ENCODE data around the gene FAM20C. TPM values are rescaled to one million over a fixed set of nuclear protein-coding genes. Genes with fewer than 3 reads are reported as not detected.
A peak's percentile ranks its signal among the peaks of the same experiment; 100 is the strongest.

FAM20C gene
- total RNA-seq, 4 donors from 2014 or later, result 41.9 to 87.5 (median 73.6) TPM

- no peak overlapping the region for H3K4me3 ChIP-seq
- WGBS, 2 donors (ENCODE audit: low coverage in 1 of 2), result 80 to 92% methylated on average over 1 to 2 of the region's 22 CpGs
- no peaks in the 10 kb centered on the region for H3K4me1 ChIP-seq
- peak; percentile 37 for TF ChIP-seq POLR2AphosphoS5 (IDR thresholded peaks at IDR 0.05)
- no peak for TF ChIP-seq POLR2A (IDR thresholded peaks at IDR 0.05)
- H3K36me3 ChIP-seq, result peaks cover 0 to 10% of the 10 kb centered on the region in 2 donors
- no peak for ATAC-seq
- H3K9me3 ChIP-seq, result peaks cover 0 to 23% (median 0%) of the 10 kb centered on the region in 3 donors
- no peak overlapping the region for H3K27ac ChIP-seq
- peaks cover 14% of the 10 kb centered on the region for H3K27me3 ChIP-seq
Observed at GRCh38 chr7:265998-266850, 73.9 kb downstream of the FAM20C start.

GRCh38 chr7:266851-267840 is 74.8 kb downstream of the FAM20C start:
- peaks cover 0 to 17% (median 0%) of the 10 kb centered on the region in 3 donors for H3K9me3 ChIP-seq
- peaks cover 22% of the 10 kb centered on the region for H3K27me3 ChIP-seq
- 63 to 87% methylated on average over 2 to 6 of the region's 45 CpGs for WGBS, 2 donors (ENCODE audit: low coverage in 1 of 2)
- TF ChIP-seq CTCF (IDR thresholded peaks at IDR 0.05) (peak in 3 of 4 experiments; percentile 62 to 71 (median 65)), POLR2A (IDR thresholded peaks at IDR 0.05) (no peak)
- H3K36me3 ChIP-seq, result peaks cover 0 to under 1% of the 10 kb centered on the region in 2 donors
- no peaks in the 10 kb centered on the region for H3K4me1 ChIP-seq
- no peak overlapping the region for H3K4me3 ChIP-seq
- H3K27ac ChIP-seq, result no peak overlapping the region
- ATAC-seq, result no peak

GRCh38 chr7:268991-269390 is 76.6 kb downstream of the FAM20C start:
- H3K4me3 ChIP-seq, result no peak overlapping the region

GRCh38 chr7:269721-270120 is 77.3 kb downstream of the FAM20C start:
- Histone ChIP-seq H3K27me3 (peaks cover 32% of the 10 kb centered on the region), H3K4me1 (no peaks in the 10 kb centered on the region), H3K4me3 (no peak overlapping the region), H3K9me3 (peaks cover 0 to 20% (median 0%) of the 10 kb centered on the region in 3 donors), H3K36me3 (no peaks in the 10 kb centered on the region), H3K27ac (no peak overlapping the region)
- no peak for ATAC-seq
- WGBS, 2 donors (ENCODE audit: low coverage in 1 of 2), result 74 to 91% methylated on average over 4 to 9 of the region's 11 CpGs
- no peak for TF ChIP-seq EP300 (IDR thresholded peaks at IDR 0.05)
- TF ChIP-seq CTCF (IDR thresholded peaks at IDR 0.05), result no peak
- no peak for TF ChIP-seq POLR2A (IDR thresholded peaks at IDR 0.05)
- no peak for TF ChIP-seq POLR2AphosphoS5 (IDR thresholded peaks at IDR 0.05)

More at GRCh38 chr7:268991-269390, 76.6 kb downstream of the FAM20C start:
- no peak for TF ChIP-seq EP300 (IDR thresholded peaks at IDR 0.05)
- no peak for TF ChIP-seq CTCF (IDR thresholded peaks at IDR 0.05)
- no peak for TF ChIP-seq POLR2AphosphoS5 (IDR thresholded peaks at IDR 0.05)
- TF ChIP-seq POLR2A (IDR thresholded peaks at IDR 0.05), result no peak
- H3K36me3 ChIP-seq, result no peaks in the 10 kb centered on the region
- H3K27me3 ChIP-seq, result peaks cover 32% of the 10 kb centered on the region
- peaks cover 0 to 16% (median 0%) of the 10 kb centered on the region in 3 donors for H3K9me3 ChIP-seq
- H3K27ac ChIP-seq, result no peak overlapping the region
- ATAC-seq, result no peak
- 55 to 63% methylated on average over 2 of the region's 12 CpGs for WGBS, 2 donors (ENCODE audit: low coverage in 1 of 2)
- no peaks in the 10 kb centered on the region for H3K4me1 ChIP-seq

- 43 to 73% methylated on average over 1 to 6 of the region's 11 CpGs for WGBS, 2 donors (ENCODE audit: low coverage in 1 of 2)
- TF ChIP-seq EP300 (IDR thresholded peaks at IDR 0.05), result no peak
- TF ChIP-seq POLR2A (IDR thresholded peaks at IDR 0.05), result no peak
Observed at GRCh38 chr7:270351-270983, 78.1 kb downstream of the FAM20C start.

More at GRCh38 chr7:270351-270983, 78.1 kb downstream of the FAM20C start:
- Histone ChIP-seq H3K4me1 (no peaks in the 10 kb centered on the region), H3K9me3 (peaks cover 0 to 20% (median 0%) of the 10 kb centered on the region in 3 donors), H3K36me3 (no peaks in the 10 kb centered on the region), H3K27ac (no peak overlapping the region), H3K27me3 (peaks cover 32% of the 10 kb centered on the region), H3K4me3 (no peak overlapping the region)
- ATAC-seq, result no peak

Data from gastroesophageal sphincter (tissue), 4 donors.